ENCODE data around the gene GSTM4. TPM values are rescaled to one million over a fixed set of nuclear protein-coding genes. Genes with fewer than 3 reads are reported as not detected.
A peak's percentile ranks its signal among the peaks of the same experiment; 100 is the strongest.

The GSTM4 gene
- total RNA-seq, 1 experiment from 2014 or later: 38.8 TPM

DNA sequence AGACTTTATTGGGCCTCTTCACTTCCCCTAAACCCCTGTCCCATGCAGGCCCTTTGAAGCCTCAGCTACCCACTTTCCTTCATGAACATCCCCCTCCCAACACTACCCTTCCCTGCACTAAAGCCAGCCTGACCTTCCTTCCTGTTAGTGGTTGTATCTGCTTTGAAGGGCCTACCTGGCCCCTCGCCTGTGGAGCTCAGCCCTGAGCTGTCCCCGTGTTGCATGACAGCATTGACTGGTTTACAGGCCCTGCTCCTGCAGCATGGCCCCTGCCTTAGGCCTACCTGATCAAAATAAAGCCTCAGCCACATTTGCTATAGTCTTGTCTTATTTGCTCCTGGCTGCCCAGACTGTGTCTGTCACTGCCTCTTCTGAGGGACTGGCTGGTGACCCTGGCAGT, 5.5 kb downstream of the GSTM4 start:
- H3K27me3 ChIP-seq (ENCODE audit: insufficient read depth, low read depth): no peaks in the 10 kb centered on the region
- H3K9me2 ChIP-seq (ENCODE audit: insufficient read depth): no peaks in the 10 kb centered on the region
- H3K9me3 ChIP-seq (ENCODE audit: insufficient read depth, low read depth): no peaks in the 10 kb centered on the region
- intact Hi-C loops (cut with micrococcal nuclease; ENCODE audit: unreplicated experiment): no loop called here
- H3K79me2 ChIP-seq (ENCODE audit: low read depth): no peaks in the 10 kb centered on the region
- no peak overlapping the region for H3K4me3 ChIP-seq
- CTCF ChIA-PET: interaction anchor here (0.6 kb wide), 2 partner anchors 11 to 237 kb away, joined by 3 read pairs; no protein-coding TSS in a partner anchor
- peaks cover 48% of the 10 kb centered on the region for H3K4me1 ChIP-seq (replicated peaks; ENCODE audit: insufficient read depth)
- no peak overlapping the region for H3K4me2 ChIP-seq
- no TSS peak for BruUV-seq (replicated peaks)
- H3K36me3 ChIP-seq (ENCODE audit: low read depth): no peaks in the 10 kb centered on the region
- peaks cover 22% of the 10 kb centered on the region; the same call in 1 of the 2 replicates for H3F3A ChIP-seq (ENCODE audit: insufficient read depth, low read depth)
- POLR2A ChIA-PET (ENCODE audit: unreplicated experiment): no interaction called here
- H4K20me1 ChIP-seq (ENCODE audit: insufficient read depth): no peaks in the 10 kb centered on the region
- H3K27ac ChIP-seq: no peak overlapping the region
- no peak for TF ChIP-seq EZH2 (IDR thresholded peaks at IDR 0.05; ENCODE audit: low read depth)
- TF ChIP-seq, protein P1, sequence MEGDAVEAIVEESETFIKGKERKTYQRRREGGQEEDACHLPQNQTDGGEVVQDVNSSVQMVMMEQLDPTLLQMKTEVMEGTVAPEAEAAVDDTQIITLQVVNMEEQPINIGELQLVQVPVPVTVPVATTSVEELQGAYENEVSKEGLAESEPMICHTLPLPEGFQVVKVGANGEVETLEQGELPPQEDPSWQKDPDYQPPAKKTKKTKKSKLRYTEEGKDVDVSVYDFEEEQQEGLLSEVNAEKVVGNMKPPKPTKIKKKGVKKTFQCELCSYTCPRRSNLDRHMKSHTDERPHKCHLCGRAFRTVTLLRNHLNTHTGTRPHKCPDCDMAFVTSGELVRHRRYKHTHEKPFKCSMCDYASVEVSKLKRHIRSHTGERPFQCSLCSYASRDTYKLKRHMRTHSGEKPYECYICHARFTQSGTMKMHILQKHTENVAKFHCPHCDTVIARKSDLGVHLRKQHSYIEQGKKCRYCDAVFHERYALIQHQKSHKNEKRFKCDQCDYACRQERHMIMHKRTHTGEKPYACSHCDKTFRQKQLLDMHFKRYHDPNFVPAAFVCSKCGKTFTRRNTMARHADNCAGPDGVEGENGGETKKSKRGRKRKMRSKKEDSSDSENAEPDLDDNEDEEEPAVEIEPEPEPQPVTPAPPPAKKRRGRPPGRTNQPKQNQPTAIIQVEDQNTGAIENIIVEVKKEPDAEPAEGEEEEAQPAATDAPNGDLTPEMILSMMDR (conservative IDR thresholded peaks at IDR 0.05): no peak
- no peak for DNase-seq
- H2AFZ ChIP-seq: no peak overlapping the region

DNA sequence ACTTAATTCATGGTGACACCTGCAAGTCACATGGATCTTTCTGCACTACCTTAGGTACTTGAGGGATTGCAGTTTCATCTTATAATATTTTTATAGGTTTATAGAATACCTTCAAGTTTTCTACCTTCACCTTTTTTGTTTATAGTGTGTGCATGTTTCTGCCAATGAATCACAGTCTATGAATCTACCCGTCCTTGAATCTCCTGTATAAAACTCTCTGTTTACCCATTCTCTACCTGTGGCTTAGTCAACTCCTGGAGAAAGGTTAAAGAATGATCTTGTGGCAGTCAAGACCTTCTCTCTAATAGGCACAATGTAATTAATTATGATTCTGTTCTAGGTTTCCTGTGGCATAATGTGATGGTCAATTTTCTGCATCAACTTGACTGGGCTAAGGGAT, 8.8 kb downstream of the GSTM4 start:
- TF ChIP-seq, protein P1 (conservative IDR thresholded peaks at IDR 0.05): no peak
- TF ChIP-seq EZH2 (IDR thresholded peaks at IDR 0.05; ENCODE audit: low read depth): no peak
- Histone ChIP-seq H3F3A (ENCODE audit: insufficient read depth, low read depth) (0 out of 2 replicates have a peak, but pooled peaks cover 8% of the 10 kb centered on the region), H3K36me3 (ENCODE audit: low read depth) (no peaks in the 10 kb centered on the region), H3K4me2 (peak overlapping the region; percentile 3; the same call in 1 of the 2 replicates), H3K27ac (peak overlapping the region; percentile 29), H2AFZ (no peak overlapping the region), H3K79me2 (ENCODE audit: low read depth) (no peaks in the 10 kb centered on the region), H3K9me2 (ENCODE audit: insufficient read depth) (no peaks in the 10 kb centered on the region), H3K4me3 (no peak overlapping the region), H3K4me1 (replicated peaks; ENCODE audit: insufficient read depth) (peaks cover 28% of the 10 kb centered on the region), H3K9me3 (ENCODE audit: insufficient read depth, low read depth) (no peaks in the 10 kb centered on the region), H4K20me1 (ENCODE audit: insufficient read depth) (no peaks in the 10 kb centered on the region), H3K27me3 (ENCODE audit: insufficient read depth, low read depth) (no peaks in the 10 kb centered on the region)
- intact Hi-C loops (cut with micrococcal nuclease; ENCODE audit: unreplicated experiment): no loop called here
- no peak for DNase-seq
- ChIA-PET CTCF (no interaction called here), POLR2A (ENCODE audit: unreplicated experiment) (no interaction called here)
- BruUV-seq (replicated peaks): no TSS peak

GRCh38 chr1:109667452-109668122, 11.7 kb downstream of the GSTM4 start, which contains the start of gene GSTM2:
GSTM2 (plus strand) TSS chr1:109668057; CDS start chr1:109668116, 59 bp downstream.
- Histone ChIP-seq H2AFZ (no peak within 1 kb of the TSS), H4K20me1 (ENCODE audit: insufficient read depth) (no peaks in the 10 kb centered on the region), H3K27me3 (ENCODE audit: insufficient read depth, low read depth) (no peaks in the 10 kb centered on the region), H3F3A (ENCODE audit: insufficient read depth, low read depth) (peaks cover 8% of the 10 kb centered on the region; the same call in 1 of the 2 replicates), H3K4me1 (replicated peaks; ENCODE audit: insufficient read depth) (peaks cover 19% of the 10 kb centered on the region), H3K27ac (no peak within 1 kb of the TSS), H3K9me3 (ENCODE audit: insufficient read depth, low read depth) (no peaks in the 10 kb centered on the region), H3K9me2 (ENCODE audit: insufficient read depth) (no peaks in the 10 kb centered on the region), H3K36me3 (ENCODE audit: low read depth) (no peaks in the 10 kb centered on the region), H3K79me2 (ENCODE audit: low read depth) (no peaks in the 10 kb centered on the region), H3K4me3 (no peak within 1 kb of the TSS), H3K4me2 (no peak within 1 kb of the TSS)
- intact Hi-C loops (cut with micrococcal nuclease; ENCODE audit: unreplicated experiment): no loop called here
- no peak for DNase-seq
- CTCF ChIA-PET: no interaction called here
- TF ChIP-seq EZH2 (IDR thresholded peaks at IDR 0.05; ENCODE audit: low read depth): no peak
- TF ChIP-seq, protein P1 (conservative IDR thresholded peaks at IDR 0.05): no peak
- no TSS peak for BruUV-seq (replicated peaks)
- POLR2A ChIA-PET (ENCODE audit: unreplicated experiment): no interaction called here

All from PC-9 (cell line).